ENCODE measurements around the gene CCDC92.

- TF ChIP-seq CTCF (IDR thresholded peaks at IDR 0.05), result no peak
- no peak for TF ChIP-seq POLR2A (IDR thresholded peaks at IDR 0.05)
Observed at GRCh38 chr12:123919980-123920360, 52.7 kb downstream of the CCDC92 start.

All from body of pancreas (tissue), 4 donors.